GM21576 (cell line): ENCODE results near the gene RICTOR.

Experiments used
- ATAC-seq: cut with Tn5 transposase; IDR thresholded peaks from one replicate; pipeline ENCODE4 v1.9.1; 2021; ENCODE audit warnings: mild to moderate bottlenecking, moderate library complexity; ENCODE audit not compliant: unreplicated experiment

RICTOR gene

DNA sequence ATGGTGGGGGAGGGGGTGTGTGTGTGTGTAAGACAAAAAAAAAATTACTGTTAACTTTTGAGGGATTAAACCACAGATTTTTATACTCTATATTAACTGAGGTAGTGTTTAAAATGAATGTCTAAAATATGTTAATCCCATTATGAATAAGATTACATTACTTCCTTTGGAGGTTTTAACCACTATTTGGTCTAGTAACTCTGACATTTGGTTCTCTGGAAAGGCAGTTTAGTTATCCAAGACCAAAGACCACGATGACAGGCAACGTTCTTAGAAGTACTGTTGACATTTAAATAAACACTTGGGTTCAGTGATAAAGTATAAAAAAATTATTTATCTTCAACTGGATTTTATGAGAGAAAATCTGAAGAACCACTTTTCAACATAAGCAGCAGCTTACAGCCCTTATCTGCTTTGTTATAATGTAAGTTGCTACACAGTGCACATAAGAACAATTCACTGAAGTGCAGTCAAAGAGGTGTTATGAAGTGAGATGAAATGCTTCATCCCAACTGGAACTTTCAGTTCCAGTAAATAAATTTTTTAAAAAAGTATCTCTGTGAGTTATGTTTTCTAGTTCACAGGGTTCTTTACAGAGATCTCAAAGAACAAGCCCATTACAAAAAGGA is 133.9 kb downstream of the RICTOR start:
- ATAC-seq = no peak

GRCh38 chr5:38938973-38939372 is 135.2 kb downstream of the RICTOR start:
- no peak for ATAC-seq

GRCh38 chr5:38938424-38938823 is 135.8 kb downstream of the RICTOR start:
- no peak for ATAC-seq

DNA sequence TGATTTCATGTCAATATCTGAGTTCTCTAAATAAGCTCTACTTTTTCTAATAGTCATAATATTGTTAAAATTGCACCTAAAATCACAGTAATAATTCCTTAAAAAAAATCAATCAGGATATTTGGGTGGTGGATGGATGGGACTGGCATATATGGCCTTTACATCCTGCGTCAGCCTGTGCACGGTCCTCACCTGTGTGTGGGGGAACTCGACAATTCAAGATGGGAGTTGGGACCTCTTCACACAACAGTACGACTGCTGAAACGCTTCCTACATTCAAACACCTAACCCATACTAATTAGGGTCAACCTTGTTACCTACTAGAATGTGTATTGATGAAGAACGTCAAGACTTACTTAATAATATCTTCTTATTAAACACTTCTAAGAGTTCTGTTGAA is 137.9 kb downstream of the RICTOR start:
- no peak for ATAC-seq

DNA sequence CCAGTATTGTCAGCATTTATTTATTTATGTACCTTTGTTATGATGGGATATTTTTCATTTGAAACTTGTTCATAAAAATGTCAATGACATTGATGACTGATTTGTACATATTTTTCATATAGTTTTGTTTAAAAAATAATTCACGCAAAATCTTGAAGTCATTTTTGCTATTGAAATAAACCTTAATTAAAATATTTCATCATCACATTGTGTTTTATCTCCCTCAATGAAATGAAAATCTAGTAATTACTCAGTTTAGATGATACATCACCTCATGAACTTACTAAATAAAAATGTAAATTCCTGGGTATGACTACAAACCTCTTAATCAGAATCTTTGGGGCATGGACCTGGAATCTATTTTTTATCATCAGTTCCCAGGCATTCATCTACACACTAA is 138.8 kb downstream of the RICTOR start:
- ATAC-seq = no peak

GRCh38 chr5:38932854-38933408 is 141.3 kb downstream of the RICTOR start:
- ATAC-seq = no peak

DNA sequence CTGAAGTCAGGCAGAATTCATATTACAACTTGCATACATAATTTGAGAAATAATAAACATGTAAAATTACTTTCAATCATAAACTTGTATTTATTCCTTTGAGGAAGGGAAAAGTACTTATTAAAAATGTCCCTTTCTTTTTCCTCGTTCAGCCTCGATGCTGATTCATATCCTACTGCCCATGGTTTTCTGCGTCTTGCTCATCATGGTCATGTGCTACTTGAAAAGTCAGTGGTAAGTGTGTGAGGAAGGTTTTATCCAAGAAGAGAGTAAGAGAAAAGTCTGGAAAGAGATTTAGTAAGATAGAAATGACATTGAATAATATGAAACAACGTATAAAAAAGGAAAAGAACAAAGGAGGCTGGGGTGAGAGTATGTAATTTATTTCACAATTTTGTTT is 142.5 kb downstream of the RICTOR start:
- ATAC-seq = no peak

GRCh38 chr5:38929838-38930237 is 144.4 kb downstream of the RICTOR start:
- ATAC-seq = no peak

DNA sequence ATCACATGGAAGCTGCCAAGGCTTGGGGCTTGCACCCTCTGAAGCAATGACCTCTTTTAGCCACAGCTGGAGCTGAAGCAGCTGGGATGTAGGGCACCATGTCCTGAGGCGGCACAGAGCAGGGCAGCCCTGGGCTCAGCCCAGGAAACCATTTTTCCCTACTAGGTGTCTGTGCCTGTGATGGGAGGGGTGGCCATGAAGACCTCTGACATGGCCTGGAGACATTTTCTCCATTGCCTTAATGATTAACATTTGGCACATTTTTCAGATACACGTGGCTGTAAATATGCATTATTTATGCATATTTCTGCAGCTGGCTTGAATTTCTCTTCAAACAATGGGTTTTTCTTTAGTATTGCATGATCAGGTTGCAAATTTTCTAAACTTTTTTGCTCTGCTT is 146.7 kb downstream of the RICTOR start:
- ATAC-seq = no peak

- ATAC-seq = no peak
These were observed 148.1 kb downstream of the RICTOR start for GRCh38 chr5:38926121-38926520.

- no peak for ATAC-seq
These were observed 148.9 kb downstream of the RICTOR start for GRCh38 chr5:38925154-38925925.

- ATAC-seq = no peak
These were observed 150.3 kb downstream of the RICTOR start for GRCh38 chr5:38923661-38924451.

- ATAC-seq = peak; percentile 64
These were observed 152.0 kb downstream of the RICTOR start for GRCh38 chr5:38922199-38922598.

GRCh38 chr5:38921174-38921573 is 153.0 kb downstream of the RICTOR start:
- no peak for ATAC-seq

- no peak for ATAC-seq
These were observed 157.4 kb downstream of the RICTOR start for GRCh38 chr5:38916802-38917201.

DNA sequence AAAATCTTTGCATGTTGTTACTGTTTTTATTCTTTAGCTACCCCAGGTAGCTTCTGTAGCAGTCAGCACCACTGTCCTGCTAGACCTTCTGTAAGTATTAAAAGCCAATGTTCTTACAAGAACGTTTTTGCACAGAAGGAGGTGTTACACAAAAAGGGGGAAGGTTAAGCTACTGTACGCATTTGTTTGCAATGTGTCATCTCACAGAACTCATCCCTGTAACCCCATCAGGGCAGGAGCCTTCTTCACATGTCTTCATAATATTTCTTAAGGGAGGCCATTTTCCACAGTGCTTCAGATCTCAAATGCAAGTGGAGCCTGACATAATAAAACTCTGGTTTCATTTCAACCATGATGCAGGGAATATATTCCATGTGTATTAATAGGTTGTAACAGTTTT is 160.5 kb downstream of the RICTOR start:
- no peak for ATAC-seq

GRCh38 chr5:38911933-38912332 is 162.3 kb downstream of the RICTOR start:
- no peak for ATAC-seq

DNA sequence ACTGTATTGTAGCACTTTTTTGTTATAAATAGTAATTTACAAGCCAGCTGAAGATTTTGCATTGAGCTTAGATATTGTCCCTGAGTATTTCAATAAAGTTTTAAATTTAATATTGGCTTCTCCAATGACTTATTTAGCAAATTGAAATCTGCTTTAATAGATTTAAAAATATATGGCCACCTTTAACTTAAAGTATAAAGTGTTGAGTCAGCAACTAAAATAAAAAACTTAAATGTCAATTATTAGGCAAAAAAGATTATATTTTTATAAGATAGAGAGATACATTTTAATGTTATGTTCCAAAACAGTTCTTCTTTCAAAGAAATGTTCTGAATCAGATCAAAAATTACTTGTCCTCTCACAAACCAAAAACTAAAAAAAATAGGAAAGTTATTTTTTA is 167.7 kb downstream of the RICTOR start:
- no peak for ATAC-seq

DNA sequence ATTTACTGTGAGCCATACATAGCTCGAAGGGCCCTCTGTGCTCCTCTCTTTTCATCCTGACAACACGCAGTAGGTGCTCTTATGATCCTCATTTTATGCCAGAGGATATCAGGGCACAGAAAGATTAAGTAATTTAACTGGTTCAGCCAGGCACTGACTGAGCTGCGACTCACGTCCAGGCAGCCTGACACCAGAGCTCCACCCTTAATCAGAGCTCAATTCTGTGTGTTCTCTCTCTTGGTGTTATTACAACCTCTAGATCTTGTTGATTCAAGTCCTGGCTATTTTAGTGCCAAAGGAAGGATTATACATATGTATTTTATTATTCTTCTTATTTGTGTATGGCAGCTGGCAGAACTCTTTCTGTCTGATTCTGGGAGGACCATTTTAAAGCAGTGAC is 168.7 kb downstream of the RICTOR start:
- no peak for ATAC-seq

DNA sequence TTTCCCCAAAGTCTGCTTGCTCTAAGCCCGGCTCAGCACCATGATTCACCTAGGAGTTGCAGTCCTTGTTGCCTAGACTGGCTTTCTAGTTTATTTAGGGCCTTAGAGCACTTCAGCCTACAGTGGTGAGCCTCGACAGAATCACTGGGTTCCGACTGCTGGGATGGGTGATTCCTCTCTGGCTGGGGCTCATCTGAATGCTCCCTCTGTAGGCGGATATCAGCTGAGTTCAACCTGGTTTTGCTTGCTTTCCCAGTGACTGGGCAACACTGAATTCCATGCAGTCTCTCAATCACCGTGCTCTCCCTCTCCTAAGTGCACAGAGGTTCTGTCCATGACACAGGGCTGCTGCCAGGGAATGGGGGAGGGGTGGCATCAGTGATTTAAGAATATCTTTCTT is 174.3 kb downstream of the RICTOR start:
- ATAC-seq = no peak

GRCh38 chr5:38896760-38897159 is 177.4 kb downstream of the RICTOR start:
- ATAC-seq = no peak

- no peak for ATAC-seq
These were observed 181.8 kb downstream of the RICTOR start for GRCh38 chr5:38892363-38892762.
